Testis (tissue), 3 donors: Measurements from ENCODE around the gene RNF187. TPM values are rescaled to one million over a fixed set of nuclear protein-coding genes. Genes with fewer than 3 reads are reported as not detected.

Experiments
- DNase-seq: peaks from one replicate; pipeline ENCODE4 v3.0.0-alpha.2; 2019
- H3K27ac ChIP-seq, 2 donors: fragments of 200-600 bp; sonication (generic); one replicate each; pipeline ENCODE4 v1.5.1; 2019
- H3K27me3 ChIP-seq: fragments of 200-600 bp; sonication (generic); one replicate; pipeline ENCODE4 v1.5.1; 2019
- H3K36me3 ChIP-seq: fragments of 200-600 bp; sonication (generic); one replicate; pipeline ENCODE4 v1.5.1; 2017; ENCODE audit warnings: low read depth; ENCODE audit errors: missing control alignments
- H3K4me1 ChIP-seq: fragments of 200-600 bp; sonication (generic); one replicate; pipeline ENCODE4 v1.5.1; 2019
- H3K4me3 ChIP-seq, 2 donors: fragments of 200-600 bp; sonication (generic); one replicate each; pipeline ENCODE4 v1.5.1; 2017 to 2019
- H3K9me3 ChIP-seq: fragments of 200-600 bp; sonication (generic); one replicate; pipeline ENCODE4 v1.5.1; 2017
- POLR2A ChIP-seq: fragments of 450-650 bp; IDR thresholded peaks from one replicate; pipeline ENCODE4 v1.6.1; 2017; ENCODE audit warnings: antibody characterized with exemption, mild to moderate bottlenecking, moderate library complexity
- WGBS, 2 donors: methylation state at CpG; one replicate each; pipeline ENCODE4 v1.1.5; 2018; 5-methylcytosine and 5-hydroxymethylcytosine counted together
- intact Hi-C: fragments of 100-400 bp; cut with DNase I; formaldehyde crosslinking; loops from one replicate; pipeline ENCODE4 v1.15.1; 2023; ENCODE audit warnings: low total_unique reads
- microRNA-seq, 2 donors: library from miRNA; unstranded; fragments of <30 nt; microRNA quantifications; one replicate each; pipeline ENCODE4, GENCODE V29; 2016; ENCODE audit warnings: borderline number of aligned reads in 2 of 2, borderline replicate concordance in 1 of 2
- polyA plus RNA-seq: library from polyadenylated mRNA; stranded (reverse); fragments of 350-450 nt; fragmentation: Illumina TruSeq; extraction: RNeasy Lipid Tissue Mini Kit (QIAGEN cat#74804); gene quantifications from one replicate; pipeline ENCODE4 v1.2.3, GENCODE V29; 2014; ENCODE audit warnings: low read depth, low replicate concordance; ENCODE audit not compliant: insufficient read depth
- small RNA-seq, 2 donors: library from RNA; depleted of rRNA; stranded (forward); fragments of <200 nt; gene quantifications; one replicate each; pipeline ENCODE3, GENCODE V24; 2016
- total RNA-seq, 2 donors: library from RNA; depleted of rRNA; stranded (reverse); fragments of >200 nt; gene quantifications; one replicate each; pipeline ENCODE4 v1.2.3, GENCODE V29; 2016
- TF ChIP-seq, protein P1 (sequence below), 3 experiments: fragments of 450-650 bp in 2 of 3; fragments of 200-600 bp in 1 of 3; sonication (generic) in 1 of 3; IDR thresholded peaks; one replicate each; pipeline ENCODE4 v1.5.1; 2016 to 2019; ENCODE audit warnings: antibody characterized with exemption in 3 of 3, mild to moderate bottlenecking in 2 of 3, moderate library complexity in 1 of 3

The RNF187 gene
- total and polyA plus RNA-seq, 3 donors from 2014 or later, result 49.3 to 109 (median 86.8) TPM

DNA sequence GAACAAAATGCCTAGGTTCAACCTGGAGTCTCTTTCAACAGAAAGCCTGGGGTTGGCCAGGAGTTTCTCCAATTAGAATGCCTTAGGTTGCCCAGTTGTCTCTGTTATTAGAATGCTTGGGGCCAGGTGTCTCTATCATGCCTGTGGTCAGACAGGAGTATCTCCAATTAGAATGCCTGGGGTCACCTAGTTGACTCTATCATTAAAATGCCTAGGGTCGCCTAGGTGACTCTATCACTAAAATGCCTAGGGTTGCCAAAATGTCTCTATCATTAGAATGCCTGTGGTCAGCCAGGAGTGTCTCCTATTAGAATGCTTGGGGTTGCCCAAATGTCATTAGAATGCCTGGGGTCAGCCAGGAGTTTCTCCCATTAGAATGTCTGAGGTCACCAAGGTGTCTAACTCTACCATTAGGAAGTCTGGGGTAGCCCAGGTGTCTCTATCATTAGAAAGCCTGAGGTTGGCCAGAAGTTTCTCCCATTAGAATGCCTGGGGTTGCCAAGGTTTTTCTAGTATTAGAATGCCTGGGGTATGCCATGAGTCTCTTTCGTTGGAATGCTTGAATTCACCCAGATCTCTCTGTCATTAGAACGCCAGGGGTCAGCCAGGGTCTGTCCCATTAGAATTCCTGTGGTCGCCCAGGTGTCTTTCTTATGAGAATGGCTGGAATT, 57.9 kb downstream of the RNF187 start:
- H3K9me3 ChIP-seq, result no peaks in the 10 kb centered on the region
- 50 to 60% methylated on average over 4 of the region's 4 CpGs for WGBS, 2 donors
- intact Hi-C loops, result no loop called here
- TF ChIP-seq, protein P1, sequence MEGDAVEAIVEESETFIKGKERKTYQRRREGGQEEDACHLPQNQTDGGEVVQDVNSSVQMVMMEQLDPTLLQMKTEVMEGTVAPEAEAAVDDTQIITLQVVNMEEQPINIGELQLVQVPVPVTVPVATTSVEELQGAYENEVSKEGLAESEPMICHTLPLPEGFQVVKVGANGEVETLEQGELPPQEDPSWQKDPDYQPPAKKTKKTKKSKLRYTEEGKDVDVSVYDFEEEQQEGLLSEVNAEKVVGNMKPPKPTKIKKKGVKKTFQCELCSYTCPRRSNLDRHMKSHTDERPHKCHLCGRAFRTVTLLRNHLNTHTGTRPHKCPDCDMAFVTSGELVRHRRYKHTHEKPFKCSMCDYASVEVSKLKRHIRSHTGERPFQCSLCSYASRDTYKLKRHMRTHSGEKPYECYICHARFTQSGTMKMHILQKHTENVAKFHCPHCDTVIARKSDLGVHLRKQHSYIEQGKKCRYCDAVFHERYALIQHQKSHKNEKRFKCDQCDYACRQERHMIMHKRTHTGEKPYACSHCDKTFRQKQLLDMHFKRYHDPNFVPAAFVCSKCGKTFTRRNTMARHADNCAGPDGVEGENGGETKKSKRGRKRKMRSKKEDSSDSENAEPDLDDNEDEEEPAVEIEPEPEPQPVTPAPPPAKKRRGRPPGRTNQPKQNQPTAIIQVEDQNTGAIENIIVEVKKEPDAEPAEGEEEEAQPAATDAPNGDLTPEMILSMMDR (IDR thresholded peaks at IDR 0.05), result no peak
- no peak for TF ChIP-seq POLR2A
- no peaks in the 10 kb centered on the region for H3K36me3 ChIP-seq
- H3K4me1 ChIP-seq, result no peaks in the 10 kb centered on the region
- DNase-seq, result no peak
- H3K27me3 ChIP-seq, result no peaks in the 10 kb centered on the region
- H3K4me3 ChIP-seq, result no peak overlapping the region
- no peak overlapping the region for H3K27ac ChIP-seq

Small RNA genes lying within 50 kb of the gene (microRNA-seq; reads per million reads assigned to microRNA genes)
- gene MIR4666A, result 0 reads per million in 2 donors

Small RNA genes lying within 50 kb of the gene (small RNA-seq; reads per million reads assigned to genes)
- 0 reads per million in 2 donors for gene MIR4666A

Other genes starting within 250 kb of the RNF187 start
- gene TRIM11, start 80.5 kb upstream of the RNF187 start, total RNA-seq, result 10 to 100 TPM; 30.1 to 37.8 TPM
- 19.5 TPM for gene TRIM11, start 80.5 kb upstream of the RNF187 start, polyA plus RNA-seq
- 10 to 100 TPM; 21.4 to 33.6 TPM for gene TRIM17, start 70.5 kb upstream of the RNF187 start, total RNA-seq
- 37.4 TPM for gene TRIM17, start 70.5 kb upstream of the RNF187 start, polyA plus RNA-seq
- 10 to 100 TPM; 31.0 to 33.6 TPM for gene RHOU, start 248.1 kb downstream of the RNF187 start, total RNA-seq
- gene RHOU, start 248.1 kb downstream of the RNF187 start, polyA plus RNA-seq, result 32.6 TPM